SU-DHL-6 (cell line): Measurements from ENCODE around the gene HHAT.

Source experiments
- EZH2phosphoT487 ChIP-seq: fragments of 200-600 bp; sonication (generic), shearing (Covaris generic); conservative IDR thresholded peaks from 2 replicates; pipeline ENCODE4 v1.6.1; 2018; ENCODE audit warnings: mild to moderate bottlenecking, antibody characterized with exemption, low read length, moderate library complexity, mixed read lengths
- TF ChIP-seq, protein P1 (sequence below): fragments of 200-600 bp; sonication (generic); IDR thresholded peaks from one replicate; pipeline ENCODE4 v1.5.1; 2017; ENCODE audit warnings: antibody characterized with exemption, mild to moderate bottlenecking, low read length, moderate library complexity; ENCODE audit not compliant: insufficient read depth, poor library complexity, severe bottlenecking

DNA sequence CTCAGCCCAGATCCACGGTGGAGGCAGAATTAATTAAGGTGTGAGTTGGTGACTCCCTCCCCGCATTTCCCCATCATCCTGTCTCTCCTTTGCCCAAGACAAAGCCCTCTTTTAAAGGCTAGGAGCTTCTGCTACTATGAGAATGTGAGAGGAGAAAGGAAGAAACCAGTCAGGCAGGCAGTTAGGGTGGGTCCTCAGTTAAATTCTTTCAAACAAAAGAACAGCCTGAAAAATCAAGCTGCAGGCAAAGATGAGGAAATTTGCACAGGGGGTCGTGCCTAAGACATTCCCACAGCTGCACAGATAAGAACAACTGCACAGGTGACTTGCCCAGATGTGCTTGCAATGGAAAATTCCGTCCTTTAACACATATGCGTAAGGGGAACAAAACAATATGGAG, 48.5 kb upstream of the HHAT start:
- TF ChIP-seq, protein P1, sequence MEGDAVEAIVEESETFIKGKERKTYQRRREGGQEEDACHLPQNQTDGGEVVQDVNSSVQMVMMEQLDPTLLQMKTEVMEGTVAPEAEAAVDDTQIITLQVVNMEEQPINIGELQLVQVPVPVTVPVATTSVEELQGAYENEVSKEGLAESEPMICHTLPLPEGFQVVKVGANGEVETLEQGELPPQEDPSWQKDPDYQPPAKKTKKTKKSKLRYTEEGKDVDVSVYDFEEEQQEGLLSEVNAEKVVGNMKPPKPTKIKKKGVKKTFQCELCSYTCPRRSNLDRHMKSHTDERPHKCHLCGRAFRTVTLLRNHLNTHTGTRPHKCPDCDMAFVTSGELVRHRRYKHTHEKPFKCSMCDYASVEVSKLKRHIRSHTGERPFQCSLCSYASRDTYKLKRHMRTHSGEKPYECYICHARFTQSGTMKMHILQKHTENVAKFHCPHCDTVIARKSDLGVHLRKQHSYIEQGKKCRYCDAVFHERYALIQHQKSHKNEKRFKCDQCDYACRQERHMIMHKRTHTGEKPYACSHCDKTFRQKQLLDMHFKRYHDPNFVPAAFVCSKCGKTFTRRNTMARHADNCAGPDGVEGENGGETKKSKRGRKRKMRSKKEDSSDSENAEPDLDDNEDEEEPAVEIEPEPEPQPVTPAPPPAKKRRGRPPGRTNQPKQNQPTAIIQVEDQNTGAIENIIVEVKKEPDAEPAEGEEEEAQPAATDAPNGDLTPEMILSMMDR = no peak
- no peak for TF ChIP-seq EZH2phosphoT487
